BLaER1 (cell line): ENCODE measurements around the gene ROCK2.

Source experiments
- H3K27ac ChIP-seq: shearing (Covaris generic); formaldehyde crosslinking; 2 replicates; pipeline ENCODE4 v1.8.1; 2022
- H3K27me3 ChIP-seq: shearing (Covaris generic); formaldehyde crosslinking; 2 replicates; pipeline ENCODE4 v1.8.1; 2022
- H3K36me3 ChIP-seq: shearing (Covaris generic); formaldehyde crosslinking; 2 replicates; pipeline ENCODE4 v1.8.1; 2022
- H3K4me1 ChIP-seq: shearing (Covaris generic); formaldehyde crosslinking; 2 replicates; pipeline ENCODE4 v1.8.1; 2022
- H3K4me2 ChIP-seq: shearing (Covaris generic); formaldehyde crosslinking; 2 replicates; pipeline ENCODE4 v1.8.1; 2022
- H3K4me3 ChIP-seq: shearing (Covaris generic); formaldehyde crosslinking; 2 replicates; pipeline ENCODE4 v1.8.1; 2022
- H3K9ac ChIP-seq: shearing (Covaris generic); formaldehyde crosslinking; 2 replicates; pipeline ENCODE4 v1.8.1; 2022
- H3K9me3 ChIP-seq: shearing (Covaris generic); formaldehyde crosslinking; 2 replicates; pipeline ENCODE4 v1.8.1; 2022
- H4K20me1 ChIP-seq: shearing (Covaris generic); formaldehyde crosslinking; 2 replicates; pipeline ENCODE4 v1.8.1; 2022
- Cebpa-rat ChIP-seq: shearing (Covaris generic); IDR thresholded peaks from 2 replicates; pipeline ENCODE4 v1.8.1; 2022

The ROCK2 gene

GRCh38 chr2:11355194-11356053 lies 11.0 kb upstream of the ROCK2 start:
- Histone ChIP-seq H3K9ac (no peak overlapping the region), H4K20me1 (no peaks in the 10 kb centered on the region), H3K4me3 (no peak overlapping the region), H3K27me3 (no peaks in the 10 kb centered on the region), H3K9me3 (no peaks in the 10 kb centered on the region), H3K36me3 (no peaks in the 10 kb centered on the region), H3K4me2 (no peak overlapping the region), H3K27ac (no peak overlapping the region), H3K4me1 (no peaks in the 10 kb centered on the region)
- TF ChIP-seq Cebpa-rat = no peak

DNA sequence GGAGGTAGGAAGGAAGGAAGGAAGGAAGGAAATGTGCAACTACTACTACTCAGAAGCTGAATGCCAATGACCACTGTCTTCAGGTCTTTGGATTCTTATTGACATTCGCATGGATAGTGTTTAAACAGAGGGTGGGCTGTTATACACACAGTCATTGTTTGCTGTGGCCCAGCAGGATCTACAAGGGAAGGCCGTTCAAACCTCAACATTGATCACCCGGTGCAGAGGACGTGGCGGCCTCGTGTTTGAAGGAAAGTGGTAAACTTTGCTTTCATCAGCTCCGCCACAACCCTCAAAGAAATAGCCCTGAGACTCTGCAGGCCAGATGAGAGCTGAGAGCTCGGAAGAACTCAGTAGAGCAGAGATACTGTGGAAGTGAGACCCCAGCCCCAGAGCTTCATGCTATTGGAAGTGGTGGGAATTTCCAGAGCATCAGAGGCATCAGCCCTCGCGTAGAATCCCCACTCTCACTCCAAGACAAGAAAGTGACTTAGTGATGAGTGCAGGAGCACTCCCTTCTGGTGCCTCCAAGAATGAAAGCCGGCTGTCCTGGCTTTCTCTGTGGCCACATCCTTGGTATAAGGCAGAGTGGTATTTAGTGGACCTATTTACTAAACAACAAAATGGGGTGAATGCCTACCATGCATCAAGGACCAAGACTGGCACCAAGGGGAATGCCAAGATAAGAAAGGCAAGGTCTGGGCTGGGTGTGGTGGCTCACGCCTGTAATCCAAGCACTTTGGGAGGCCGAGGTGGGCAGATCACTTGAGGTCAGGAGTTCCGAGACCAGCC lies 10.1 kb upstream of the ROCK2 start:
- Histone ChIP-seq H4K20me1 (no peaks in the 10 kb centered on the region), H3K27ac (no peak overlapping the region), H3K27me3 (no peaks in the 10 kb centered on the region), H3K4me3 (no peak overlapping the region), H3K9ac (no peak overlapping the region), H3K9me3 (no peaks in the 10 kb centered on the region), H3K36me3 (no peaks in the 10 kb centered on the region), H3K4me1 (no peaks in the 10 kb centered on the region), H3K4me2 (peak overlapping the region; percentile 17; the same call in 1 of the 2 replicates)
- TF ChIP-seq Cebpa-rat = no peak

DNA sequence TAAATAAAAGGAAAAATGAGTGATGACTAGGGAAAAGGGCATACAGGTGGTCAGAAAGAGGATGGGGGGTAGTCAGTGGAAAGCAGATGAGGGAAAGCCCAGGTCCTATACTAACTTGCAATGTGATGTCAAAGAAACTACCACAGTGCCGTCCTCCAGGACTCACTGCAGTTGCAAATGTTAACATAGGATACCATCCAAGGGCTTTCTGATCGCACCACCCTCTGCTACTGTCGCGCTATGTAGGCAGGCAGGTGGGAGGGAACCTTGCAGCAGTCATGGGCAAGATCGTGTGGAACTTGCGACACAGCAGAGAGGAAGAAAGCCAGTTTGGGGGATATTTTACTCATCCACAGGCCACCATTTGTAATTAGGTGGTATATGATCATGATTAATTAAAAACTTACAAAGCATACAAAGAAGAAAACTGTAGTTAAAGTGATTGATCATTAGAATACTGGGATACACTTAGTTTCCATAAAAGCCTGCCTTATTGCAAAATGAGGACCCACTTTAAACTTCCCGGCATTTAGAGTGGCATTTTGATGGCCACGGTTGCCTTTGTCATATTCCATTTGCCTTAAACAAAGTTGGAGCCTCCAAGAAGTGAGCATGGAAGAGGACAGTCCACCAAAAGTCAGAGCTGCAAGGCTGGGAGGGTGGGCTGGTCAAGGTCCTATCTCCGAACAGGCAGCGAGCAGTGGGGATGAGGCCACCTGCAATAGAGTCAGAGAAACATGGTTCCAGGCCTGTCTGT lies 8.5 kb upstream of the ROCK2 start:
- Histone ChIP-seq H3K4me3 (no peak overlapping the region), H3K9ac (no peak overlapping the region), H3K27ac (no peak overlapping the region), H4K20me1 (no peaks in the 10 kb centered on the region), H3K27me3 (no peaks in the 10 kb centered on the region), H3K36me3 (no peaks in the 10 kb centered on the region), H3K4me1 (no peaks in the 10 kb centered on the region), H3K4me2 (no peak overlapping the region), H3K9me3 (no peaks in the 10 kb centered on the region)
- no peak for TF ChIP-seq Cebpa-rat

DNA sequence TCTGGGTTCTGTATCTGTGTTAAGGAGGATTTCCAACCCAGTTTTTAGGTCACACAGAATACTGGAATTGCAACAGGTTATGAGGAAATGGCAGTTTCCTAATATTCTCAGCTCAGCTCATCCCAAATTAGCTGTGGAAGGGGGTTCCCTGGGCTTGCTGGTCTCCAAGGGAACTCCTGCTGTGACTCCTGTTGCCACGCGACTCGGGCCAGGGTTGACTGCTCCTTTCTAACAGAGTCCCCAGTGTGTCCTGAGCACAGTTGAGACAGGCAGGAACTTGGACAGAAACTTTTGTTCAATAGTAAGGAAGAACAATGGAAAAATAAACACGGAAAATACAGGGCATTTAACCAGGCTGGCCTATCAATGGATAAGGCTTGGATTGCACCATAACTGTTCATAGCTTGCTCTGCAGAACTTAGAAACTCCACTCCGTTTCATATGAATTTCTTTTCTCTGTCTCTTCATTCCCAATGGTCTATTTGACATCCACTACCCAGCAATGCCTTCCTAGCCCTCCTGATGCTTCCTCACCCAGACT lies 3.8 kb upstream of the ROCK2 start:
- H3K27me3 ChIP-seq = no peaks in the 10 kb centered on the region
- no peaks in the 10 kb centered on the region for H3K36me3 ChIP-seq
- no peaks in the 10 kb centered on the region for H3K9me3 ChIP-seq
- peaks cover 7% of the 10 kb centered on the region for H4K20me1 ChIP-seq
- no peak overlapping the region for H3K27ac ChIP-seq
- no peak overlapping the region for H3K4me3 ChIP-seq
- H3K4me1 ChIP-seq = peaks cover 13% of the 10 kb centered on the region
- TF ChIP-seq Cebpa-rat = no peak
- no peak overlapping the region for H3K9ac ChIP-seq
- no peak overlapping the region for H3K4me2 ChIP-seq

GRCh38 chr2:11347403-11347959 lies 3.0 kb upstream of the ROCK2 start:
- Histone ChIP-seq H3K4me1 (peaks cover 15% of the 10 kb centered on the region), H3K36me3 (no peaks in the 10 kb centered on the region), H3K9me3 (no peaks in the 10 kb centered on the region), H4K20me1 (peaks cover 15% of the 10 kb centered on the region), H3K4me2 (no peak overlapping the region), H3K9ac (no peak overlapping the region), H3K27ac (no peak overlapping the region), H3K27me3 (no peaks in the 10 kb centered on the region), H3K4me3 (no peak overlapping the region)
- no peak for TF ChIP-seq Cebpa-rat

DNA sequence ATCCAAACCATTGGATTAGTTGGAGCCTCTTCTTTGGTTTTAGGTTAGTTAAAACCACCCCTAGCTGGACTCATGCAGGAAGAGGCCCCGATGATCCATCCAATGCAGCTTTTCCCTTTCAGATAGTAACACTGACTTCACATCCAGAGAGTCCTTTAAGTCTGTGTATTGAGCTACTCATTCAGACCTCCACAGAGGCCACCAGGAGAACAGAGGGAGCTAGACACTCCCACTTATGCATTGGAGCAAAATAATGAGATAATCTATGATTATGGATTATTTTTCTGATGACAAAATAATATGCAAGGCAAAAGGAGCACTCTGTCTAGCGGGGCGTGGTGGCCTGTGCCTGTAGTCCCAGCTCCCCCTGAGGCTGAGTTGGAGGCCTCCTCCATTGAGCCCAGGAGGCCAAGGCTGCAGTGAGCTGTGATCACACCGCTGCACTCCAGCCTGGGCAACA lies 1.6 kb upstream of the ROCK2 start:
- Histone ChIP-seq H3K4me2 (peak overlapping the region; percentile 93; the same call in 1 of the 2 replicates), H3K36me3 (no peaks in the 10 kb centered on the region), H4K20me1 (peaks cover 29% of the 10 kb centered on the region), H3K27ac (no peak overlapping the region), H3K9me3 (no peaks in the 10 kb centered on the region), H3K4me1 (peaks cover 30% of the 10 kb centered on the region), H3K27me3 (no peaks in the 10 kb centered on the region), H3K4me3 (no peak overlapping the region), H3K9ac (no peak overlapping the region)
- TF ChIP-seq Cebpa-rat = no peak

- Histone ChIP-seq H3K27ac (peak overlapping the region; percentile 96), H3K4me1 (peaks cover 36% of the 10 kb centered on the region)
- TF ChIP-seq Cebpa-rat = no peak
Measured at GRCh38 chr2:11344956-11345677, 681 bp upstream of the ROCK2 start.

DNA sequence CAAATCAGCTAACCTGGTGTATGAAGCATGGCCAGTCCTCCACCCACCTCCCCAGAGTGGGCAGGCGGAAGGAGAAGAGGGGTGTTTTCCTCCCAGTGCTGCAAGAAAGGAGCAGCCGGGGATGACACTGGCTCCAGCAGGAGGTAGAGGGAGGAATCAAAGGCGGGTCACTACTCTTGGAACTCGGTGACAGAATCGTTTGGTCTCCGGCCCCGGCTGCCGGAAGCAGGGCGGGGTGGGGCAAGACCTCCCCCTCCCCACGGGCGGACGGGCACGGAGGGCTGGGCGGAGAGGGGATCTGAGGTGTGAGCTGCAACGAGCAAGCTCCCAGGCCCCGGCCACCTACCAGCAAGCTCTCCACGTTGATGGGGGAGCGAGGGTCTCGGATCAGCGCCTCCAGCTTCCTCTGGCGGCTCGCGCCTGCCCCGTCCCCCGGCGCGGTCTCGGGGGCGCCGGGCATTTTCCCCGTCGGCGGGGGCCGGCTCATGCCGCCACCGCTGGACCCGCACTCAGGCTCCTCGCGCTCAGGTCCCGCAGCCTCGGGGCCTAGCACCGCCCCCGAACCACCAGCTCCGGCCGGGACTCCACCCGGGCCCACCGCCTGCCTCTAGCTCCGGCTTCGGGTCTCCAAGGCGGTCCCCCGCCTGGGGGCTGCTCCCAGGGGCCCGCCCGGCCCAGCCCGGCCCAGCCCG lies 640 bp downstream of the ROCK2 start:
- H3K27ac ChIP-seq = peak overlapping the region; percentile 96
- H3K9me3 ChIP-seq = no peaks in the 10 kb centered on the region
- H3K36me3 ChIP-seq = no peaks in the 10 kb centered on the region
- no peak for TF ChIP-seq Cebpa-rat
- peak overlapping the region; percentile 88 for H3K4me3 ChIP-seq
- H3K4me1 ChIP-seq = peaks cover 36% of the 10 kb centered on the region
- H4K20me1 ChIP-seq = peaks cover 50% of the 10 kb centered on the region
- peak overlapping the region; percentile 96 for H3K9ac ChIP-seq
- H3K27me3 ChIP-seq = no peaks in the 10 kb centered on the region
- H3K4me2 ChIP-seq = peak overlapping the region; percentile 90

More at GRCh38 chr2:11344956-11345677, 681 bp upstream of the ROCK2 start:
- Histone ChIP-seq H3K9ac (peak overlapping the region; percentile 96), H3K4me2 (peak overlapping the region; percentile 93), H3K27me3 (no peaks in the 10 kb centered on the region), H3K36me3 (no peaks in the 10 kb centered on the region), H3K4me3 (peak overlapping the region; percentile 88), H3K9me3 (no peaks in the 10 kb centered on the region), H4K20me1 (peaks cover 39% of the 10 kb centered on the region)
